GM12878 (cell line): ENCODE results near the gene ZC3H8. TPM values are rescaled to one million over a fixed set of nuclear protein-coding genes. Genes with fewer than 3 reads are reported as not detected.

Experiments used
- BRCA1 ChIP-seq: IDR thresholded peaks from 2 replicates; pipeline ENCODE4 v1.6.1; 2011; ENCODE audit warnings: low read depth, low read length, improper control_type of control experiment
- CREM ChIP-seq: IDR thresholded peaks from 2 replicates; pipeline ENCODE4 v1.6.1; 2014; ENCODE audit warnings: antibody characterized with exemption, low read depth
- FOS ChIP-seq: IDR thresholded peaks from 3 replicates; pipeline ENCODE4 v1.6.1; 2011; ENCODE audit warnings: borderline replicate concordance; ENCODE audit not compliant: insufficient read length; ENCODE audit errors: extremely low read depth
- LARP7 ChIP-seq: fragments of 450-650 bp; IDR thresholded peaks from 2 replicates; pipeline ENCODE4 v1.6.1; 2017; ENCODE audit warnings: mild to moderate bottlenecking
- MEF2A ChIP-seq: IDR thresholded peaks from 2 replicates; pipeline ENCODE4 v1.6.1; 2011; ENCODE audit warnings: low read depth, mild to moderate bottlenecking, low read length, moderate library complexity; ENCODE audit not compliant: insufficient read depth
- MEF2B ChIP-seq: fragments of 450-650 bp; IDR thresholded peaks from 2 replicates; pipeline ENCODE4 v1.6.1; 2018; ENCODE audit warnings: mild to moderate bottlenecking, moderate library complexity; ENCODE audit not compliant: partially characterized antibody, poor library complexity, severe bottlenecking
- NBN ChIP-seq: fragments of 450-650 bp; IDR thresholded peaks from 2 replicates; pipeline ENCODE4 v1.6.1; 2016
- NFYB ChIP-seq: IDR thresholded peaks from 2 replicates; pipeline ENCODE4 v1.6.1; 2011; ENCODE audit warnings: low read depth, mild to moderate bottlenecking, low read length, improper control_type of control experiment, moderate library complexity; ENCODE audit not compliant: insufficient read depth
- NRF1 ChIP-seq: conservative IDR thresholded peaks from 2 replicates; pipeline ENCODE4 v1.6.1; 2011; ENCODE audit warnings: mild to moderate bottlenecking, low read depth, low read length, improper control_type of control experiment
- PML ChIP-seq: IDR thresholded peaks from 2 replicates; pipeline ENCODE4 v1.6.1; 2012; ENCODE audit warnings: low read length, inconsistent platforms
- RAD21 ChIP-seq: IDR thresholded peaks from 2 replicates; pipeline ENCODE4 v1.6.1; 2011; ENCODE audit warnings: mild to moderate bottlenecking, low read depth, low read length, moderate library complexity; ENCODE audit not compliant: insufficient read depth
- RBBP5 ChIP-seq: fragments of 200-600 bp; sonication (generic); conservative IDR thresholded peaks from 2 replicates; pipeline ENCODE4 v1.6.1; 2016
- RELA ChIP-seq: fragments of 450-650 bp; IDR thresholded peaks from 2 replicates; pipeline ENCODE4 v1.8.0; 2014; ENCODE audit warnings: borderline replicate concordance; ENCODE audit not compliant: partially characterized antibody
- SIN3A ChIP-seq: IDR thresholded peaks from 2 replicates; pipeline ENCODE4 v1.6.1; 2012; ENCODE audit warnings: low read depth, low read length, improper control_type of control experiment
- polyA plus RNA-seq, 11 experiments: library from polyadenylated mRNA; depleted of rRNA in 4 of 11; unstranded in 6 of 11; stranded (reverse) in 5 of 11; fragments of >200 nt; fragmentation: Nextera tagmentation in 4 of 11; fragmentation: Illumina TruSeq in 1 of 11; extraction: Ambion mirVana in 4 of 11; extraction: Trizol in 1 of 11; gene quantifications; 1 replicate in 1 of 11; 2 replicates in 10 of 11; pipeline versions ENCODE4 v1.2.1 to v1.2.3, GENCODE V29; 2011 to 2016; ENCODE audit warnings: inconsistent platforms in 2 of 11, missing spikeins in 2 of 11, low read depth in 1 of 11
- total RNA-seq, 4 experiments: library from RNA; depleted of rRNA in 3 of 4; stranded (reverse); fragments of >200 nt in 3 of 4; fragmentation: Illumina TruSeq in 1 of 4; extraction: Trizol in 1 of 4; gene quantifications; 2 replicates each; pipeline versions ENCODE4 v1.2.1 to v1.2.3, GENCODE V29; 2013 to 2021
- TF ChIP-seq, protein P1 (sequence below): fragments of 150-350 bp; IDR thresholded peaks from 2 replicates; pipeline ENCODE4 v1.6.1; 2016; ENCODE audit warnings: low read depth, low read length
- TF ChIP-seq, protein P2 (sequence below): fragments of 450-650 bp; IDR thresholded peaks from 2 replicates; pipeline ENCODE4 v1.6.1; 2018; ENCODE audit warnings: mild to moderate bottlenecking, low read depth, moderate library complexity; ENCODE audit not compliant: partially characterized antibody
- TF ChIP-seq, protein P3 (sequence below): fragments of 450-650 bp; conservative IDR thresholded peaks from 2 replicates; pipeline ENCODE4 v1.6.1; 2017; ENCODE audit warnings: mild to moderate bottlenecking, moderate library complexity
- TF ChIP-seq, protein P4 (sequence below): fragments of 450-650 bp; IDR thresholded peaks from 2 replicates; pipeline ENCODE4 v1.6.1; 2014; ENCODE audit warnings: mild to moderate bottlenecking

Gene ZC3H8
- total and polyA plus RNA-seq, 10 of the 15 experiments (the other 5 are each of a cell fraction or from before 2014, with no cell fraction given), result 9.9 to 28.4 (median 19.5) TPM

DNA sequence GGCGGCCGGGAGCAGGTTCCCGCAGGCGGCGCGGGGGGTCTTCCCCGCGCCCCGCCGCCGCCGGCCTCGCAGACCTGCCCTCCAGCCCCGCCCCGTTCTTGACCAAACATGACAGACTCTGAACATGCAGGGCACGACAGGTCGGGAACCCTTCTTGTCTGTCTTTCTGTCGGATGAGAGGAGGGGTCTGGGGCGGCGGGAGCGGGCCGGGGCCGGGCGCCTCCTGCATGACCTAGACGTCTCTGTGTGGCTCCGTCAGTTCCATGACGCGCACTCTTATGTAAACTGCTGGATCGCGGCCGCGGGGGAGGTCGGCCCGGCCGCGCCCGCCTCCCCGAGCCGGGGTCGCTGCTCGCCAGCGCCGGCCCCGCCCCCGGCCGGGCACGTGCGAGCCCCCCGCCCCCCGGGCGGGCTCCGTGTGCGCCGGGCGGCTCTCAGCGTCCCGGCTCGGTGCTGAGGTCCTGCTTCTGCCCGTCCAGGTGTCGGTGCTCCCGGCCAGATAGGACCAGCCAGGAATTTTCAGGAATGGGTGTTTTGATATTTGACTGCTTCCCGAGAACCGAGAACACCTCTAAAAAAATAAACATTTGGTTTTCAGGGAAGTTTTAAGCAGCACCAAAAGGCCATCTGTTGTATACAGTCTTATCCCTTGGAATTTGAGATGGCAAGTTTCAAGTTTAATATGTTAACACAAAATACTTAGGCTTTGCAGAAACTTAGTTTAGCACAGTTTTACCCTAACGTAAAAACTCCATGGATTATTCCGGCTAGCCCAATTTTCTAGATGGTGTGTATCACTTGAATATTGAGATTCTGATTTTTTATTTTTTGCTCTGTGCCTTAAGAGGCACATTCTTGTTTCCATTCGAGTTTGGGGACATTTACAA lies 21.3 kb upstream of the ZC3H8 start (continued):
- TF ChIP-seq, protein P1, sequence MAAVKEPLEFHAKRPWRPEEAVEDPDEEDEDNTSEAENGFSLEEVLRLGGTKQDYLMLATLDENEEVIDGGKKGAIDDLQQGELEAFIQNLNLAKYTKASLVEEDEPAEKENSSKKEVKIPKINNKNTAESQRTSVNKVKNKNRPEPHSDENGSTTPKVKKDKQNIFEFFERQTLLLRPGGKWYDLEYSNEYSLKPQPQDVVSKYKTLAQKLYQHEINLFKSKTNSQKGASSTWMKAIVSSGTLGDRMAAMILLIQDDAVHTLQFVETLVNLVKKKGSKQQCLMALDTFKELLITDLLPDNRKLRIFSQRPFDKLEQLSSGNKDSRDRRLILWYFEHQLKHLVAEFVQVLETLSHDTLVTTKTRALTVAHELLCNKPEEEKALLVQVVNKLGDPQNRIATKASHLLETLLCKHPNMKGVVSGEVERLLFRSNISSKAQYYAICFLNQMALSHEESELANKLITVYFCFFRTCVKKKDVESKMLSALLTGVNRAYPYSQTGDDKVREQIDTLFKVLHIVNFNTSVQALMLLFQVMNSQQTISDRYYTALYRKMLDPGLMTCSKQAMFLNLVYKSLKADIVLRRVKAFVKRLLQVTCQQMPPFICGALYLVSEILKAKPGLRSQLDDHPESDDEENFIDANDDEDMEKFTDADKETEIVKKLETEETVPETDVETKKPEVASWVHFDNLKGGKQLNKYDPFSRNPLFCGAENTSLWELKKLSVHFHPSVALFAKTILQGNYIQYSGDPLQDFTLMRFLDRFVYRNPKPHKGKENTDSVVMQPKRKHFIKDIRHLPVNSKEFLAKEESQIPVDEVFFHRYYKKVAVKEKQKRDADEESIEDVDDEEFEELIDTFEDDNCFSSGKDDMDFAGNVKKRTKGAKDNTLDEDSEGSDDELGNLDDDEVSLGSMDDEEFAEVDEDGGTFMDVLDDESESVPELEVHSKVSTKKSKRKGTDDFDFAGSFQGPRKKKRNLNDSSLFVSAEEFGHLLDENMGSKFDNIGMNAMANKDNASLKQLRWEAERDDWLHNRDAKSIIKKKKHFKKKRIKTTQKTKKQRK, result no peak
- no peak for TF ChIP-seq NBN
- TF ChIP-seq NFYB, result no peak
- no peak for TF ChIP-seq RELA
- no peak for TF ChIP-seq FOS
- TF ChIP-seq, protein P2, sequence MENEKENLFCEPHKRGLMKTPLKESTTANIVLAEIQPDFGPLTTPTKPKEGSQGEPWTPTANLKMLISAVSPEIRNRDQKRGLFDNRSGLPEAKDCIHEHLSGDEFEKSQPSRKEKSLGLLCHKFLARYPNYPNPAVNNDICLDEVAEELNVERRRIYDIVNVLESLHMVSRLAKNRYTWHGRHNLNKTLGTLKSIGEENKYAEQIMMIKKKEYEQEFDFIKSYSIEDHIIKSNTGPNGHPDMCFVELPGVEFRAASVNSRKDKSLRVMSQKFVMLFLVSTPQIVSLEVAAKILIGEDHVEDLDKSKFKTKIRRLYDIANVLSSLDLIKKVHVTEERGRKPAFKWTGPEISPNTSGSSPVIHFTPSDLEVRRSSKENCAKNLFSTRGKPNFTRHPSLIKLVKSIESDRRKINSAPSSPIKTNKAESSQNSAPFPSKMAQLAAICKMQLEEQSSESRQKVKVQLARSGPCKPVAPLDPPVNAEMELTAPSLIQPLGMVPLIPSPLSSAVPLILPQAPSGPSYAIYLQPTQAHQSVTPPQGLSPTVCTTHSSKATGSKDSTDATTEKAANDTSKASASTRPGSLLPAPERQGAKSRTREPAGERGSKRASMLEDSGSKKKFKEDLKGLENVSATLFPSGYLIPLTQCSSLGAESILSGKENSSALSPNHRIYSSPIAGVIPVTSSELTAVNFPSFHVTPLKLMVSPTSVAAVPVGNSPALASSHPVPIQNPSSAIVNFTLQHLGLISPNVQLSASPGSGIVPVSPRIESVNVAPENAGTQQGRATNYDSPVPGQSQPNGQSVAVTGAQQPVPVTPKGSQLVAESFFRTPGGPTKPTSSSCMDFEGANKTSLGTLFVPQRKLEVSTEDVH, result no peak
- TF ChIP-seq MEF2A, result no peak
- no peak for TF ChIP-seq MEF2B
- TF ChIP-seq BRCA1, result no peak
- 0 out of 2 replicates have a peak, but pooled peaks have one; percentile 25 for TF ChIP-seq SIN3A
- TF ChIP-seq LARP7, result no peak
- peak; percentile 35; the same call in 1 of the 2 replicates for TF ChIP-seq CREM
- no peak for TF ChIP-seq RBBP5
- TF ChIP-seq NRF1, result no peak
- TF ChIP-seq, protein P3, sequence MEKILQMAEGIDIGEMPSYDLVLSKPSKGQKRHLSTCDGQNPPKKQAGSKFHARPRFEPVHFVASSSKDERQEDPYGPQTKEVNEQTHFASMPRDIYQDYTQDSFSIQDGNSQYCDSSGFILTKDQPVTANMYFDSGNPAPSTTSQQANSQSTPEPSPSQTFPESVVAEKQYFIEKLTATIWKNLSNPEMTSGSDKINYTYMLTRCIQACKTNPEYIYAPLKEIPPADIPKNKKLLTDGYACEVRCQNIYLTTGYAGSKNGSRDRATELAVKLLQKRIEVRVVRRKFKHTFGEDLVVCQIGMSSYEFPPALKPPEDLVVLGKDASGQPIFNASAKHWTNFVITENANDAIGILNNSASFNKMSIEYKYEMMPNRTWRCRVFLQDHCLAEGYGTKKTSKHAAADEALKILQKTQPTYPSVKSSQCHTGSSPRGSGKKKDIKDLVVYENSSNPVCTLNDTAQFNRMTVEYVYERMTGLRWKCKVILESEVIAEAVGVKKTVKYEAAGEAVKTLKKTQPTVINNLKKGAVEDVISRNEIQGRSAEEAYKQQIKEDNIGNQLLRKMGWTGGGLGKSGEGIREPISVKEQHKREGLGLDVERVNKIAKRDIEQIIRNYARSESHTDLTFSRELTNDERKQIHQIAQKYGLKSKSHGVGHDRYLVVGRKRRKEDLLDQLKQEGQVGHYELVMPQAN, result no peak
- no peak for TF ChIP-seq PML
- TF ChIP-seq, protein P4, sequence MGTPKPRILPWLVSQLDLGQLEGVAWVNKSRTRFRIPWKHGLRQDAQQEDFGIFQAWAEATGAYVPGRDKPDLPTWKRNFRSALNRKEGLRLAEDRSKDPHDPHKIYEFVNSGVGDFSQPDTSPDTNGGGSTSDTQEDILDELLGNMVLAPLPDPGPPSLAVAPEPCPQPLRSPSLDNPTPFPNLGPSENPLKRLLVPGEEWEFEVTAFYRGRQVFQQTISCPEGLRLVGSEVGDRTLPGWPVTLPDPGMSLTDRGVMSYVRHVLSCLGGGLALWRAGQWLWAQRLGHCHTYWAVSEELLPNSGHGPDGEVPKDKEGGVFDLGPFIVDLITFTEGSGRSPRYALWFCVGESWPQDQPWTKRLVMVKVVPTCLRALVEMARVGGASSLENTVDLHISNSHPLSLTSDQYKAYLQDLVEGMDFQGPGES, result no peak
- TF ChIP-seq RAD21, result no peak
